Activated CD4-positive, alpha-beta T cell treated with anti-CD3 and anti-CD28 coated beads, Interleukin-10, Interleukin-2, amounts not matched to agents 100 ng/mL and 50 ng/mL, durations not matched to agents 16 hours and 8 hours (primary cell): ENCODE measurements around the gene SCN4A.

Experiments used
- DNase-seq: peaks from one replicate; pipeline ENCODE4 v3.0.0-alpha.2; 2020

Gene SCN4A

DNA sequence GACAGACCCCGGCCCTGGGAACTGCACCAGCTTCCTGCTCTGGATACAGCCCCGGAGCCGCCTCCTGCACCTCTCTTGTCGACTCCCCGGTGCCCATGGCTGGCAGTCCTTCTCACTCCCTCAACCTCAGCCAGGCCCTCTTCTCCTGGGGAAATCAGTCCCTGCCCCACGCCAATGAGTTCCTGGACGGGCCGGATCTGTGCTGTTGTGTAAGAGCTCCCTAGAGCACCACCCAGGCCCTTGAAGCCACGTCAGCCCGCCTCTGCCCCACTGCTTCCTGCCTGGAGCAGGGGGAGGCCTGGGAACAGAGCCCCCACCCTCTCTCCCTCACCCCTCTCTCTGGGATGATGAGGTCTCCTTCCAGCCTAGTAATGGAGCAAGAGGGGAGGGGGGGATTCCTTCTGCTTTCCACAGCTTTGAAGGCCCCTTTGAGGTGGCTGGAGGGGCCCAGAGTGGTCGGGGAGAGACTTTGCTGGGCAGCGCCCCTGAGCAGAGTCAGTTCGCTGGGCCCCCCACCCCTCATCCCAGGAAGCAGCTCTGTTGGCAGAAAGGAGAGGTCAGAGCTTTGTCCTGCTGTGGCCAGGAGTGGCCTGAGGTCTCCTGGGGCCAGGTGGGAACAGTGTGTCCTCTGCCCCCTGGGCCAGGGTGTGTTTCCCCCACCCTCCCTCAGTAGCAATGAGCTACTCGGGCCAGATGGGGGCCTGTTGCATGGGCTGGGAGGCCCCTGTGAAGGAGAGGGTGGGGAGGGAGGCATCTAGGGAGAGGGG is 29.2 kb upstream of the SCN4A start:
- no peak for DNase-seq

DNA sequence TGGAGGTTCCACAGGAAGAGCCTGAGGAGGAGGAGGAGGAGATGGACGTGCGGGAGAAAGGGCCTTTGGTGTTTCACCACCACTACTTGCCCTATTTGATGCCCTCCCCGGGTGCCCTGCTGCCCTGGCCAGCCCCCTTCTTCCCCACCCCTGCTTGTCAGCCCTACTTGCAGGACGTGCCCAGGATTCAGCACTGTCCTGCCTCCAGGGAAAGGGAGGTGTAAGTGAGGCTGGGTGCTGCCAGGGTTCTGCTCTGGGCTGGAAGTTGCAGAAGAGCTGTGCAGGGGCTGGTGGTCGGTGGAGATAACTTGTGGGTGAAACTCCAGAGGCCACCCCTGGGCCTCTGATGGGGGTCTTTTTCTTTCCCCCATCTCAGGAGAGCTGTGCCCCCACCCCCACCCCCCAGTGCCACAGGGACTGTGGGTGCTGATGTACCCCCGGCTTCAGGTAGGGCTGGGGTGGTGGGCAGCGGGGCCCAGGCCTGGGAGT is 28.4 kb upstream of the SCN4A start:
- DNase-seq: no peak

GRCh38 chr17:63999680-64000531 is 27.2 kb upstream of the SCN4A start:
- no peak for DNase-seq

DNA sequence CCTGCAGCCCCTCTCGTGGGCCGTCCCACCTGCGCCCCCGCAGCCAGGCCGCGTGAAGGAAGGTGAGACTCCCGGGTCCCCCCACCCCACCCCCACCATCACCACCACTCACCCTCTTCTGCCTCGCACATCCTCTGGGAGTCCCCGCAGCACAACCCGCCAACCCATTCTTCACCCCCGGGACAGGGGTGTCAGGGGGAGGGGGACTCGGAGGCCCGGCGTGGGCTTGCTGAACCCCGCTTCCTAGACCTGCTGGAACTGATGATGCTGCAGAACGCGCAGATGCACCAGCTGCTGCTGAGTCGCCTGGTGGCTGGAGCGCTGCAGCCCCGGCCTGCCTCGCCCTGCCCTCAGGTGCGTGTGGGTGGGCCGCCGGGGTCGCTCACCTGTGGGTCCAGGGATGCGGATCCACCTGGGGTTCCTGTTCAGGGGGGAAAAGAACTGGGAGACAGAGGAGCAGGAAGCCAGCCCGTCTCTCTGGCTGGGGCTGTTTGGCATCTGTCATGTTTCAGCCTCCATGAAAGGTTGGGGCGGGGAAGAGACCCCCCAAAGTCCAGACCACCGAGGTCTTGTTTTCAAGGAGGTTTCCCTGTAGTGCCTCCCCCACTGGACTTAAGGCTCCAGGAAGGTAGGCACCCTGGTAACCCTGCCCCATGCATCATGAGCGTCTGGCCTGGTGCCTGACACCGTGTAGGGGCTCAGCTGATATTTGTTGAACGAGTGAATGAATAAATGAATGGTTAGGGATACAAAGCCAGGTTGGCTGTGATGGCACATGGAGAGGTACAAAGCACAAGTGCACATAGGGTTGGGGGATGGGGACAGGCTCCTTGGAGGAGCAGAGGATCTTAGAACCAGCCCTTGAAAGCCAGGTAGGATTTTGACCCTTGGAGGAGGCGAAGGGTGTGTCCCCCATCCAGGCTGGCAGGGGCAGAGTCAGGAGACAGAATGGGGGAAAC is 26.3 kb upstream of the SCN4A start:
- no peak for DNase-seq

DNA sequence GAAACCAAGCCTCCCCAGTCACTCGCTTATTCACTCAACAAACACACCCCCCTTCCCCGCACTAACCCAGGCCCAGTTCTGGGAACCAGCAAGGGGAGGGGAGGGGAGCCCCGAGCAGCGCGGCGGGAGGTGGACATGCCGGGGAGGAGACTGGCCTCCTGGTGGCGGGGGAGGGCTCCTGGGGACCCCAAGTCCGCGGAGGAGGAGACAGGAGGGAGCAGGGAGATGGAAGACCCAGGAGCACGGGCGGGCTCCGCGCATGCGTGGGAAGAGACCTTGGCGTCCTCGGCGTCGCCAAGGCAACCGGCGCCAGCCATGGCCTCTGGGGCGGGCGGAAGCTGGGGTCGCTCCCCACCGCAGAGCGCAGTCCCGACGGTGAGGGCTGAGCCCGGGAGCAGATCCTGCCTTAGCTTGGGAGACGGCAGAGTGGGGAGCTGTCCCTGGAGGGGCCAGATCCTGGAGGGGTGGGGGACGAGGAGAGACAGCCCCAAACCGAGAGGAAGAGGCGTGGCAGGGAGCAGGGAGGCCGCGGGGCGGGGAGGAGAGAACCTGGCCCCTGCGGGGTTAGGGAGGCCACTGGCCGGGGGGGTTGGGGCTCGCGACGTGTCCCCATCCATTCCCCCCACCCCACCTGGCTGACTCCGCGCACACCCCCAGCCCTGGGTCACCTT is 25.5 kb upstream of the SCN4A start, which contains the start of gene PRR29:
PRR29 (plus strand) TSS at position 302 of the 671 bp plus-strand sequence; CDS start at position 316, 14 bp downstream.
- DNase-seq: peak; percentile 80

DNA sequence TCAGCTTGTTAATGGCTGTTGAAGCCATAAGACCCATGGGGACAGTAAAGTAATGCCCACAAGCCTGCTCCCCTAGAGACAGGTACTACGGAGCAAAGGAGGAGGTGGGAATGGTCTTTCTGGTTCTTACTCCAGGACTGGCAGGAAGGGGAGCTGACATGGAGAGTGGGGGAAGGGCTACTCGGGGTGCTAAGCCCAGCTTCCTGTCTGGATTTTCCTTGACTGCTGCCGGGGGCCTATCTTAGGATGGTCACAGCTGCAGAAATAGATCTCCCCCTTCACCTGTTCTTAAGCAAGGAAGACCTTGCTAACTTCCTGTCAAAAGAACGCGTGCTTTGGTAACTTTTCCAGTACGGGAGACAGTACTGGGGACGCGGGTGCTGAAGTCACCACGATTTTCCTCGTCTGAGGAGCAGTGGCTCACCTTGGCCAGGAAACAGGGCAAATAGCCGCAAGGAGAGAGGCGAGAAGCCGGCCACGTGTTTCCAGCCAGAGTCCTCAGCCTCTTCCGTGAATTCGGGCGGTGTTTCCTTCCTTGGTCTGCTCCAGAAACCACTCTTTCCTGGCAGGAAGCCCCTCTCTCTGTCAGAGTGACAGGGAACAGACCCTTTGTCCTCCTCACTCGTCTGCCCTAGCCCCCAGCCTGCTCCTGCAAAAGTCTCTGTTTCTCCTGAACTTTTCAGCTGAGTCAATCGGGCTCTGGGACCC is 24.8 kb upstream of the SCN4A start:
- no peak for DNase-seq

GRCh38 chr17:63996430-63997182 is 23.9 kb upstream of the SCN4A start:
- no peak for DNase-seq

DNA sequence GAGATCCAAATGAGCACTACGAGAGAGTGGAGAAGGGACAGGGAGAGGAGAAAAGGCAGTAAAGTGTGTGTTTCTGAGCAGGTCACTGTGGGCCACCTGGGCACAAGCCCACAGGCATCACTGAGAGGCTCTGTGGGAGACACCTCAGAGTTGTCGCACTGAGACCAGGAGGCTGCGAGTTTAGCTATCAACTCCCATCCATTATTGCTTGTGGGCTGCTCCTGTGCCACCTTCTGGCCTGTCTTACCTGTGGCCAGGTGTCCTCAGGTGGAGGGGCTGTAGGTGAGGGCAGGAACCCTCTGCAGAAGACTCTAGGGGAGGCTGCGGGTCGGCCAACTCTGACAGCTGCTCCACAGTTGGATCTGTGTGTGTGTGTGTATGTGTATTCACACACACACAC is 22.9 kb upstream of the SCN4A start:
- DNase-seq: no peak

DNA sequence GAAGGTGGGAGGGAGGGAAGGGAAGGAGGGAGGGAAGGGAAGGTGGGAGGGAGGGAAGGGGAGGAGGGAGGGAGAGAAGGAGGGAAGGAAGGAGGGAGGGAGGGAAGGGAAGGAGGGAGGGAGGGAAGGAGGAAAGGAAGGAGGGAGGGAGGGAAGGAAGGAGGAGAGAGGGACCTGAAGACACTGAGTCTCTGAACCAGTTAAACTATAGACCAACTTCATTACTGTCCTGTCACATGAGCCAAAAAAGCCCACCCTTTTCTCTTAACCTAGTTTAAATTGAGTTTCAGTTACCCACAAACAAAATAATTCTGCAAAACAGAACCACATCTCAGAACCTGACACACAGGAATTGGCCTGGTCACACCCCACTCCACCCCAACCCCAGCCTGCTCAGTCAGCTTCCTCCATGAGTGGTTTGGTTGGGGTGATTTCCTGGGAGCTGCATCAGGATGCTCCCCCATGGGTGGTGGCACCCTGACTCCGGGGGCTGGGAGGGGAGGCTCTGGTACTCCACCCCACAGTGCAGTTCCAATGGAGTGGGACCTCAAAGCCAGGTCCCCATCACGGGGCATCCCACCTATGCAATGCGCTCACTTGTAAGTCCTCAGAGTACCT is 20.8 kb upstream of the SCN4A start:
- DNase-seq: no peak

GRCh38 chr17:63991611-63992010 is 18.9 kb upstream of the SCN4A start:
- DNase-seq: no peak

- no peak for DNase-seq
Observed at GRCh38 chr17:63989622-63990345, 17.1 kb upstream of the SCN4A start.

DNA sequence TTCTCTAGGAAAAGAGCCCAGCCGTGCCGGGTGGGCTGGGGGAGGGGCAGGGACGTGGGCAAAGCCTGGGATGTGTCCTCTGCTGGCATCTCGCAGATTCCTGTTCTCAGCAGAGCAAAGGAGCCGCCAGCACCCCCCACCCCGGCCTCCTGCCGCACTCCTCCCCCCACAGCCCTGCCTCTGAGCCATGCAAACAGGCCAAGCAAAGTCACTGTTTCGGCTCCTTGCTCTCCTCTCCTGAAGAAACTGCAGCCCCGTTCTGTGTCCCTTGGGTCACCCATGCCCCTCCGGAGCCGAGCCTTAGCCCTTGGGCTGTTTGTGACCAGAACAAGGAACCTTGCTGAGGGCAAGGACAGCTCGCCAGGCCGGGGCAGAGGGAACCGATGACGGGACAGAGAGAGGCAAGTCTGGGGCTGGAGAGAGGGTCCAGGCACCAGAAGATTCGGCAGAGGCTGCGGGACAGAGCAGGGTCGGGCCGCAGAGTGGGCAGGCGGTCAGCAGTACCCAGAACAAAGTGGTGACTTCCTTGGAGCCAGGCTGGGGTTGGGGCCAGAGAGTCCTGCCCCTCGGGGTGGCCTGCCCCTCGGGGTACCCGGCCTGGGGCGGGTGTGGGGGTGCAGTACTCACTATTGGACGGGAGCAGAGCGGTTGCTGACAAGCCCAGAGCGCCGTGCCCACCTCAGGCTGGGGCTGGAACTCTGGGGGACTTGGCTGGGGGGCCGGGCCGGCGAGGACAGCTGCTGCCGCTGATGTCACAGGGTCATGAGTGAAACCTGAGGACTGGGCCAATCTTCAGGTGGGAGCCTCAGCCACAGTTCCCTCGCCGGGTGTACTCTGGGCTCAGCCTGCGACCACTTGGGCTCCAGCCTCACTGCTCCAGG is 16.3 kb upstream of the SCN4A start:
- no peak for DNase-seq

- DNase-seq: no peak
Observed at GRCh38 chr17:63988127-63988478, 15.4 kb upstream of the SCN4A start.

GRCh38 chr17:63987221-63988126 is 14.8 kb upstream of the SCN4A start:
- no peak for DNase-seq

DNA sequence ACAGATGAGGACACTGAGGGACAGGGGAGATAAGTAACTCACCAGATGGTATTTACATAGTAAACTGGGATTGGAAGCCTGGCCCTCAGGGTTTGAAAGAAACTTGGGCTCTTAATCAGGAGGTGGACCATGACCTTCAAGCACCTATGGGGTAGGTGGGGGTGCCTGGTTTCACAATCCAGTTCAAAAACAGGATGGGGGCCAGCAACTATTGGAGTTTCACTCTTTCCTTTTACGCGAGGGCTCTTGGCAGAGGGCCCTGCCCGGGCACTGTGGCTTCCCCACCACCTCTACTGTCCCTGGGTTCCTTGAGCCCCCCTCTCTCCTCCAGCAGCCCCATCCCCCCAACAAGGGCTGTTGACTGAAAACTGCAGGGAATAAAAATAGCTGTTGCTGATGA is 14.1 kb upstream of the SCN4A start:
- DNase-seq: no peak

GRCh38 chr17:63985387-63986140 is 12.8 kb upstream of the SCN4A start:
- no peak for DNase-seq
